Measurements from ENCODE around the gene POU2F2. TPM values are rescaled to one million over a fixed set of nuclear protein-coding genes. Genes with fewer than 3 reads are reported as not detected.

Gene POU2F2
- total RNA-seq, 1 experiment from 2014 or later, result 0.89 TPM

DNA sequence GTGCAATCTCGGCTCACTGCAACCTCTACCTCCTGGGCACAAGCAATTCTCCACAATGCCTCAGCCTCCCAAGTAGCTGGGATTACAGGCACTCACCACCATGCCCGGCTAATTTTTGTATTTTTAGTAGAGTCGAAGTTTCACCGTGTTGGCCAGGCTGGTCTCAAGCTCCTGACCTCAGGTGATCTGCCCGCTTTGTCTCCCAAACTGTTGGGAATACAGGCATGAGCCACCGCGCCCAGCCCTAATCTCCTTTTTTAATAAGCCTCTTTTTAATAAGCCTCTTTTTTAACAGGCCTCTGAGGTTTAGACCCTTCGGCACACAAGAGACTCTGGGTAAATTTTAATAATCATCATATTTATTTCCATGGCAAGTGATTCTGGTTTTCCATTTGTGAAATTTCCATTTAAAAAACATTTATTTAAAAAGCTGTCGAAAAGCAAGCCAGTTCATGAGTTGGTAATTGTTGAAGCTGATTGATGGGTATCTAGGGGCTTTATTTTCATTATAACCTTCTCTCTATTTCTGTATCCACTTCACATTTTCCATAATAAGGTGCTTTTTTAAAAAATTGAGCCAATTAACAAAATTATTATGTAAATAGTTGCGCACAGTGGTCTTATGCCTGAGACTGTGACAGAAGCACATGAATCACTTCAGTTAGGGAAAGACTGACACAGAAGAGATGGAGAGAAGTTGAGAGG, 11.8 kb downstream of the POU2F2 start:
- H3K4me1 ChIP-seq (ENCODE audit: control insufficient read depth in 1 of 2, insufficient read depth in 2 of 2, low read length in 2 of 2), result peaks cover 0 to 8% of the 10 kb centered on the region in 2 experiments; a peak in 2 of 4 replicates
- no peak overlapping the region for H3K4me3 ChIP-seq (replicated peaks in 1 of 2; ENCODE audit: low read depth in 1 of 2, low read length in 2 of 2)
- POLR2A ChIA-PET, result no interaction called here
- H3K9me2 ChIP-seq (ENCODE audit: insufficient read depth), result no peaks in the 10 kb centered on the region
- H3K4me2 ChIP-seq (ENCODE audit: low read length), result no peak overlapping the region
- no peaks in the 10 kb centered on the region for H3K36me3 ChIP-seq (ENCODE audit: control insufficient read depth in 1 of 2, insufficient read depth in 2 of 2, low read length in 2 of 2)
- RAD21 ChIA-PET (ENCODE audit: low non-redundant PET in 1 of 2, low total read pairs in 2 of 2, uncharacterized antibody in 2 of 2, unreplicated experiment in 2 of 2), result interaction anchor here in 1 of 2 experiments (0.6 kb wide), 1 partner anchor 182 kb away, joined by 3 read pairs; the partner anchor contains the start of gene PAFAH1B3
- CTCF ChIA-PET, result interaction anchor here (0.7 kb wide), 1 partner anchor 10 kb away, joined by 3 read pairs; no protein-coding TSS in a partner anchor
- BruUV-seq (replicated peaks), result no TSS peak
- H4K20me1 ChIP-seq (ENCODE audit: insufficient read depth), result no peaks in the 10 kb centered on the region
- H3K9me3 ChIP-seq (ENCODE audit: control insufficient read depth in 1 of 2, insufficient read depth in 1 of 2, low read depth in 1 of 2, low read length in 2 of 2), result no peaks in the 10 kb centered on the region
- no peaks in the 10 kb centered on the region for H3K79me2 ChIP-seq (ENCODE audit: insufficient read depth, low read length)
- H3K27ac ChIP-seq (ENCODE audit: low read depth, low read length), result no peak overlapping the region
- no peak for DNase-seq (ENCODE audit: low read depth, low spot score)
- no peak overlapping the region for H2AFZ ChIP-seq (ENCODE audit: low read depth, low read length, poor library complexity, severe bottlenecking)
- intact Hi-C loops (cut with micrococcal nuclease), result no loop called here
- no peaks in the 10 kb centered on the region for H3K27me3 ChIP-seq (ENCODE audit: insufficient read depth, low read length)
- ATAC-seq, result no peak
- H3K9ac ChIP-seq (ENCODE audit: low read length), result no peak overlapping the region
- no peak for TF ChIP-seq SP1 (IDR thresholded peaks at IDR 0.05; ENCODE audit: low read depth)

GRCh38 chr19:42117076-42117475, 15.2 kb downstream of the POU2F2 start:
- peaks cover 24 to 34% of the 10 kb centered on the region in 2 experiments for H3K4me1 ChIP-seq (ENCODE audit: control insufficient read depth in 1 of 2, insufficient read depth in 2 of 2, low read length in 2 of 2)
- no peak overlapping the region for H3K4me3 ChIP-seq (replicated peaks in 1 of 2; ENCODE audit: low read depth in 1 of 2, low read length in 2 of 2)
- H3K79me2 ChIP-seq (ENCODE audit: insufficient read depth, low read length), result no peaks in the 10 kb centered on the region
- H3K9me2 ChIP-seq (ENCODE audit: insufficient read depth), result no peaks in the 10 kb centered on the region
- CTCF ChIA-PET, result no interaction called here
- intact Hi-C loops (cut with micrococcal nuclease), result no loop called here
- TF ChIP-seq TCF7L2 (IDR thresholded peaks at IDR 0.05; ENCODE audit: borderline replicate concordance, extremely low read depth, insufficient read depth, insufficient read length), result no peak
- TF ChIP-seq SIN3A (IDR thresholded peaks at IDR 0.05; ENCODE audit: low read depth), result no peak
- no peak for TF ChIP-seq POLR2A (IDR thresholded peaks at IDR 0.05; ENCODE audit: borderline replicate concordance, extremely low read depth, insufficient read depth, insufficient read length)
- no peak for TF ChIP-seq POLR2AphosphoS5 (IDR thresholded peaks at IDR 0.05; ENCODE audit: low read depth, low read length)
- TF ChIP-seq, protein P1, sequence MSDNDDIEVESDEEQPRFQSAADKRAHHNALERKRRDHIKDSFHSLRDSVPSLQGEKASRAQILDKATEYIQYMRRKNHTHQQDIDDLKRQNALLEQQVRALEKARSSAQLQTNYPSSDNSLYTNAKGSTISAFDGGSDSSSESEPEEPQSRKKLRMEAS (IDR thresholded peaks at IDR 0.05), result no peak
- TF ChIP-seq EGR1 (IDR thresholded peaks at IDR 0.05; ENCODE audit: low read depth), result no peak
- TF ChIP-seq CEBPB (IDR thresholded peaks at IDR 0.05; ENCODE audit: low read depth), result no peak
- TF ChIP-seq ZNF274 (IDR thresholded peaks at IDR 0.05; ENCODE audit: low read depth, low read length), result no peak
- TF ChIP-seq, protein P2, sequence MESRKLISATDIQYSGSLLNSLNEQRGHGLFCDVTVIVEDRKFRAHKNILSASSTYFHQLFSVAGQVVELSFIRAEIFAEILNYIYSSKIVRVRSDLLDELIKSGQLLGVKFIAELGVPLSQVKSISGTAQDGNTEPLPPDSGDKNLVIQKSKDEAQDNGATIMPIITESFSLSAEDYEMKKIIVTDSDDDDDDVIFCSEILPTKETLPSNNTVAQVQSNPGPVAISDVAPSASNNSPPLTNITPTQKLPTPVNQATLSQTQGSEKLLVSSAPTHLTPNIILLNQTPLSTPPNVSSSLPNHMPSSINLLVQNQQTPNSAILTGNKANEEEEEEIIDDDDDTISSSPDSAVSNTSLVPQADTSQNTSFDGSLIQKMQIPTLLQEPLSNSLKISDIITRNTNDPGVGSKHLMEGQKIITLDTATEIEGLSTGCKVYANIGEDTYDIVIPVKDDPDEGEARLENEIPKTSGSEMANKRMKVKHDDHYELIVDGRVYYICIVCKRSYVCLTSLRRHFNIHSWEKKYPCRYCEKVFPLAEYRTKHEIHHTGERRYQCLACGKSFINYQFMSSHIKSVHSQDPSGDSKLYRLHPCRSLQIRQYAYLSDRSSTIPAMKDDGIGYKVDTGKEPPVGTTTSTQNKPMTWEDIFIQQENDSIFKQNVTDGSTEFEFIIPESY (IDR thresholded peaks at IDR 0.05; ENCODE audit: extremely low read depth, insufficient replicate concordance, low read length), result no peak
- no peak for TF ChIP-seq SP1 (IDR thresholded peaks at IDR 0.05; ENCODE audit: low read depth)
- no peak for TF ChIP-seq RAD21 (IDR thresholded peaks at IDR 0.05; ENCODE audit: low read depth)
- no peaks in the 10 kb centered on the region for H4K20me1 ChIP-seq (ENCODE audit: insufficient read depth)
- H2AFZ ChIP-seq (ENCODE audit: low read depth, low read length, poor library complexity, severe bottlenecking), result no peak overlapping the region
- ATAC-seq, result no peak
- RAD21 ChIA-PET (ENCODE audit: low non-redundant PET in 1 of 2, low total read pairs in 2 of 2, uncharacterized antibody in 2 of 2, unreplicated experiment in 2 of 2), result no interaction called here
- no peak for DNase-seq (ENCODE audit: low read depth, low spot score)
- no peak overlapping the region for H3K4me2 ChIP-seq (ENCODE audit: low read length)
- H3K9me3 ChIP-seq (ENCODE audit: control insufficient read depth in 1 of 2, insufficient read depth in 1 of 2, low read depth in 1 of 2, low read length in 2 of 2), result no peaks in the 10 kb centered on the region
- no peaks in the 10 kb centered on the region for H3K27me3 ChIP-seq (ENCODE audit: insufficient read depth, low read length)
- no peak overlapping the region for H3K9ac ChIP-seq (ENCODE audit: low read length)
- no peaks in the 10 kb centered on the region for H3K36me3 ChIP-seq (ENCODE audit: control insufficient read depth in 1 of 2, insufficient read depth in 2 of 2, low read length in 2 of 2)
- POLR2A ChIA-PET, result no interaction called here
- BruUV-seq (replicated peaks), result no TSS peak
- H3K27ac ChIP-seq (ENCODE audit: low read depth, low read length), result no peak overlapping the region
